H1 (cell line): ENCODE measurements around the gene KRT6C.

ENCODE experiments used
- CHD2 ChIP-seq: IDR thresholded peaks from 2 replicates; pipeline ENCODE4 v1.6.1; 2012; ENCODE audit warnings: low read length, improper control_type of control experiment
- EP300 ChIP-seq, 2 experiments: IDR thresholded peaks; 1 replicate in 1 of 2; 2 replicates in 1 of 2; pipeline ENCODE4 v1.6.1; 2011 to 2012; ENCODE audit warnings: low read depth in 2 of 2, low read length in 2 of 2, mild to moderate bottlenecking in 2 of 2, borderline replicate concordance in 1 of 2, inconsistent platforms in 1 of 2, moderate library complexity in 1 of 2
- EZH2 ChIP-seq: fragments of 200-600 bp; sonication (generic); IDR thresholded peaks from 2 replicates; pipeline ENCODE4 v1.7.1; 2012; ENCODE audit warnings: low read depth, mild to moderate bottlenecking, moderate library complexity, low read length, inconsistent platforms; ENCODE audit not compliant: severe bottlenecking
- GTF2F1 ChIP-seq: IDR thresholded peaks from 2 replicates; pipeline ENCODE4 v1.6.1; 2012; ENCODE audit warnings: low read depth, low read length, improper control_type of control experiment, borderline replicate concordance
- JUN ChIP-seq: IDR thresholded peaks from 2 replicates; pipeline ENCODE4 v1.6.1; 2011; ENCODE audit warnings: low read depth, mild to moderate bottlenecking, improper control_type of control experiment, low read length
- SIN3A ChIP-seq, 2 experiments: IDR thresholded peaks in 1 of 2; conservative IDR thresholded peaks in 1 of 2; 2 replicates each; pipeline ENCODE4 v1.6.1; 2011 to 2012; ENCODE audit warnings: low read length in 2 of 2, improper control_type of control experiment in 1 of 2, low read depth in 1 of 2, mild to moderate bottlenecking in 1 of 2
- TAF1 ChIP-seq: IDR thresholded peaks from 2 replicates; pipeline ENCODE4 v1.6.1; 2011; ENCODE audit warnings: mild to moderate bottlenecking, low read depth, low read length
- TEAD4 ChIP-seq: IDR thresholded peaks from 2 replicates; pipeline ENCODE4 v1.6.1; 2012; ENCODE audit warnings: low read depth, low read length, inconsistent platforms, mixed read lengths
- TF ChIP-seq, protein P1 (sequence below), 3 experiments: IDR thresholded peaks; 1 replicate in 2 of 3; 2 replicates in 1 of 3; pipeline versions ENCODE4 v1.5.1 to v1.6.1; 2011; ENCODE audit warnings: low read length in 3 of 3, mild to moderate bottlenecking in 3 of 3, inconsistent platforms in 2 of 3, low read depth in 1 of 3, moderate library complexity in 1 of 3; ENCODE audit not compliant: insufficient read depth in 1 of 3; ENCODE audit errors: control extremely low read depth in 1 of 3

DNA sequence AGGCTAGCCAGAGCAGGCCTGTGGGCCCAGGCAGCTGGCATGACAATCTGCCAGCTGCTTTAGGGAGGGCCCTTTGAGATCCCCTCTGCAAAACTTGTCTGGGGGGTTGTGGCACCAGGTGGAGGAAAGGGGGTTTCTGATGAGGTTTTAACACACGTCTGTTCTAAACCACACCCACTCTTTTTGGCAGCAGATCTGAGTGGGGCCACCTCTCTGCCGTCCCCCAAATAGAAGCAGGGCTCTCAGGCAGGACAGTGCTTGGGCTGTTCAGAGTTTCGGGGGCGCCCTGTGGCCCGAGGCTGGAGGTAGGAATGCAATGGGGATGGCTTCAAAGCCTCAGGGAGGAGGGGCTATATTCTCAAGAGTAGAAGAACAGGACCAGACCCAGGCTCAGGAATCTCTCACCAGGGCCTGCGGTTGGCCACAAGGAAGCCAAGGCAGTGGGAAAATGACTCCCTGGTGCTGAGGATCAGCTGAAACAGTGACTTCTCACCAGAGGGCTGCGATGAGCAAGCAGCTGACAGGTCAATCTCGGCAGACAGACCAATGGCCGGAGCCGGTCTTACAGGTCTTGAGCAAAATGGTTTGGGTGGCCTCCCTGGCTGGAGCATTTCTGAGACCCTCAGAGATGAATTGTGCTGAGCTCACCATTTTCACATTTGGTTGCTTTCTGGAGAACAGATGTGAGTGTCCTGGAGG, 48.1 kb upstream of the KRT6C start:
- no peak for TF ChIP-seq JUN
- TF ChIP-seq EZH2, result no peak
- TF ChIP-seq, protein P1, sequence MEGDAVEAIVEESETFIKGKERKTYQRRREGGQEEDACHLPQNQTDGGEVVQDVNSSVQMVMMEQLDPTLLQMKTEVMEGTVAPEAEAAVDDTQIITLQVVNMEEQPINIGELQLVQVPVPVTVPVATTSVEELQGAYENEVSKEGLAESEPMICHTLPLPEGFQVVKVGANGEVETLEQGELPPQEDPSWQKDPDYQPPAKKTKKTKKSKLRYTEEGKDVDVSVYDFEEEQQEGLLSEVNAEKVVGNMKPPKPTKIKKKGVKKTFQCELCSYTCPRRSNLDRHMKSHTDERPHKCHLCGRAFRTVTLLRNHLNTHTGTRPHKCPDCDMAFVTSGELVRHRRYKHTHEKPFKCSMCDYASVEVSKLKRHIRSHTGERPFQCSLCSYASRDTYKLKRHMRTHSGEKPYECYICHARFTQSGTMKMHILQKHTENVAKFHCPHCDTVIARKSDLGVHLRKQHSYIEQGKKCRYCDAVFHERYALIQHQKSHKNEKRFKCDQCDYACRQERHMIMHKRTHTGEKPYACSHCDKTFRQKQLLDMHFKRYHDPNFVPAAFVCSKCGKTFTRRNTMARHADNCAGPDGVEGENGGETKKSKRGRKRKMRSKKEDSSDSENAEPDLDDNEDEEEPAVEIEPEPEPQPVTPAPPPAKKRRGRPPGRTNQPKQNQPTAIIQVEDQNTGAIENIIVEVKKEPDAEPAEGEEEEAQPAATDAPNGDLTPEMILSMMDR (IDR thresholded peaks at IDR 0.05; ENCODE audit: control extremely low read depth in 1 of 3, insufficient read depth in 1 of 3, low read depth in 1 of 3, low read length in 3 of 3), result no peak
- TF ChIP-seq GTF2F1, result no peak
- TF ChIP-seq SIN3A (conservative IDR thresholded peaks at IDR 0.05 in 1 of 2, IDR thresholded peaks at IDR 0.05 in 1 of 2; ENCODE audit: low read depth in 1 of 2, low read length in 2 of 2), result no peak
- no peak for TF ChIP-seq TEAD4
- TF ChIP-seq TAF1, result no peak
- TF ChIP-seq CHD2, result no peak
- no peak for TF ChIP-seq EP300 (IDR thresholded peaks at IDR 0.05; ENCODE audit: borderline replicate concordance in 1 of 2, low read depth in 2 of 2, low read length in 2 of 2)
